H9 (cell line): ENCODE measurements around the gene KPNA1. TPM values are rescaled to one million over a fixed set of nuclear protein-coding genes. Genes with fewer than 3 reads are reported as not detected.

Experiments
- DNase-seq: peaks from one replicate; pipeline ENCODE4 v3.0.0-alpha.2; 2017
- H2AFZ ChIP-seq: one replicate; pipeline ENCODE4 v1.6.1; 2013; ENCODE audit warnings: mild to moderate bottlenecking, low read length, control low read depth, moderate library complexity
- H2AK5ac ChIP-seq: 2 replicates; pipeline ENCODE4 v1.6.1; 2013; ENCODE audit warnings: low read length, control low read depth, mixed read lengths; ENCODE audit not compliant: insufficient read length
- H2BK120ac ChIP-seq: one replicate; pipeline ENCODE4 v1.6.1; 2013; ENCODE audit warnings: low read depth, mild to moderate bottlenecking, low read length, control low read depth, inconsistent platforms; ENCODE audit not compliant: poor library complexity, severe bottlenecking
- H2BK12ac ChIP-seq: 2 replicates; pipeline ENCODE4 v1.6.1; 2013; ENCODE audit warnings: low read length, control low read depth, mixed read lengths, low read depth; ENCODE audit not compliant: insufficient read length
- H2BK15ac ChIP-seq: 2 replicates; pipeline ENCODE4 v1.6.1; 2013; ENCODE audit warnings: low read depth, low read length, control low read depth
- H2BK20ac ChIP-seq: one replicate; pipeline ENCODE4 v1.6.1; 2013; ENCODE audit warnings: low read depth, mild to moderate bottlenecking, low read length, control low read depth, inconsistent platforms; ENCODE audit not compliant: poor library complexity, severe bottlenecking
- H2BK5ac ChIP-seq: 2 replicates; pipeline ENCODE4 v1.6.1; 2013; ENCODE audit warnings: low read length, control low read depth, mixed read lengths; ENCODE audit not compliant: insufficient read length
- H3K14ac ChIP-seq: 2 replicates; pipeline ENCODE4 v1.6.1; 2013; ENCODE audit warnings: low read length, control low read depth; ENCODE audit not compliant: insufficient read depth
- H3K18ac ChIP-seq: 2 replicates; pipeline ENCODE4 v1.6.1; 2013; ENCODE audit warnings: low read depth, mild to moderate bottlenecking, mixed read lengths, low read length, control low read depth; ENCODE audit not compliant: insufficient read length
- H3K23ac ChIP-seq: 2 replicates; pipeline ENCODE4 v1.6.1; 2013; ENCODE audit warnings: low read length, control low read depth, mixed read lengths, low read depth; ENCODE audit not compliant: insufficient read length
- H3K23me2 ChIP-seq: 2 replicates; pipeline ENCODE4 v1.6.1; 2013; ENCODE audit warnings: low read depth, mild to moderate bottlenecking, mixed read lengths, low read length, control low read depth; ENCODE audit not compliant: insufficient read length, poor library complexity, severe bottlenecking
- H3K27ac ChIP-seq: 2 replicates; pipeline ENCODE4 v1.5.1; 2013; ENCODE audit warnings: low read length, control low read depth, mixed read lengths, low read depth; ENCODE audit not compliant: insufficient read length
- H3K27me3 ChIP-seq: 2 replicates; pipeline ENCODE4 v1.6.1; 2013; ENCODE audit warnings: low read length, control low read depth, inconsistent platforms; ENCODE audit not compliant: insufficient read depth
- H3K4ac ChIP-seq: 2 replicates; pipeline ENCODE4 v1.6.1; 2013; ENCODE audit warnings: low read depth, mild to moderate bottlenecking, control low read depth, inconsistent platforms, low read length, moderate library complexity
- H3K4me1 ChIP-seq: 2 replicates; pipeline ENCODE4 v1.6.1; 2013; ENCODE audit warnings: low read length, control low read depth, inconsistent platforms; ENCODE audit not compliant: insufficient read depth
- H3K4me2 ChIP-seq: 2 replicates; pipeline ENCODE4 v1.6.1; 2013; ENCODE audit warnings: low read length, control low read depth, mixed read lengths; ENCODE audit not compliant: insufficient read length, insufficient read depth
- H3K56ac ChIP-seq: 2 replicates; pipeline ENCODE4 v1.6.1; 2013; ENCODE audit warnings: low read depth, mild to moderate bottlenecking, mixed read lengths, low read length, control low read depth; ENCODE audit not compliant: insufficient read length
- H3K79me1 ChIP-seq: 2 replicates; pipeline ENCODE4 v1.6.1; 2013; ENCODE audit warnings: low read depth, mild to moderate bottlenecking, moderate library complexity, low read length, control low read depth, inconsistent platforms; ENCODE audit not compliant: insufficient read depth, poor library complexity, severe bottlenecking
- H3K79me2 ChIP-seq: 2 replicates; pipeline ENCODE4 v1.6.1; 2013; ENCODE audit warnings: low read length, control low read depth, inconsistent platforms; ENCODE audit not compliant: insufficient read depth
- H3K9ac ChIP-seq: 2 replicates; pipeline ENCODE4 v1.6.1; 2013; ENCODE audit warnings: low read length, control low read depth, mixed read lengths; ENCODE audit not compliant: insufficient read length; ENCODE audit errors: extremely low read depth
- H3K9me3 ChIP-seq: one replicate; pipeline ENCODE4 v1.6.1; 2013; ENCODE audit warnings: low read depth, low read length, inconsistent platforms; ENCODE audit not compliant: control insufficient read depth
- H3T11ph ChIP-seq: one replicate; pipeline ENCODE4 v1.6.1; 2013; ENCODE audit warnings: mild to moderate bottlenecking, low read length, control low read depth, inconsistent platforms
- H4K20me1 ChIP-seq: one replicate; pipeline ENCODE4 v1.6.1; 2013; ENCODE audit not compliant: control insufficient read depth, insufficient read length, insufficient read depth
- H4K5ac ChIP-seq: 2 replicates; pipeline ENCODE4 v1.6.1; 2013; ENCODE audit warnings: low read depth, mild to moderate bottlenecking, mixed read lengths, low read length, control low read depth; ENCODE audit not compliant: insufficient read length
- H4K8ac ChIP-seq: replicated peaks from 2 replicates; pipeline ENCODE4 v1.6.1; 2013; ENCODE audit warnings: low read length, control low read depth, mixed read lengths, low read depth; ENCODE audit not compliant: insufficient read length
- H4K91ac ChIP-seq: 2 replicates; pipeline ENCODE4 v1.6.1; 2013; ENCODE audit warnings: low read depth, mild to moderate bottlenecking, moderate library complexity, mixed read lengths, low read length, control low read depth; ENCODE audit not compliant: insufficient read length
- H3K27ac Mint-ChIP-seq, 3 experiments: 2 replicates in 2 of 3; 3 replicates in 1 of 3; pipeline ENCODE4 v1.8.0; 2020 to 2021; ENCODE audit warnings: mixed read lengths in 3 of 3, mild to moderate bottlenecking in 1 of 3, moderate library complexity in 1 of 3
- H3K27me3 Mint-ChIP-seq: 2 replicates; pipeline ENCODE4 v1.8.0; 2021; ENCODE audit warnings: low read depth, mild to moderate bottlenecking, moderate library complexity, mixed read lengths
- H3K36me3 Mint-ChIP-seq, 3 experiments: 2 replicates in 2 of 3; 3 replicates in 1 of 3; pipeline ENCODE4 v1.8.0; 2020 to 2021; ENCODE audit warnings: low read depth in 3 of 3, mixed read lengths in 3 of 3; ENCODE audit not compliant: insufficient read depth in 1 of 3
- H3K4me1 Mint-ChIP-seq, 2 experiments: 2 replicates each; pipeline ENCODE4 v1.8.0; 2020; ENCODE audit warnings: mixed read lengths in 2 of 2
- H3K4me3 Mint-ChIP-seq, 2 experiments: 2 replicates in 1 of 2; 3 replicates in 1 of 2; pipeline ENCODE4 v1.8.0; 2020 to 2021; ENCODE audit warnings: mild to moderate bottlenecking in 2 of 2, mixed read lengths in 2 of 2, moderate library complexity in 1 of 2
- H3K9me3 Mint-ChIP-seq, 2 experiments: 2 replicates in 1 of 2; 3 replicates in 1 of 2; pipeline ENCODE4 v1.8.0; 2020; ENCODE audit warnings: mild to moderate bottlenecking in 2 of 2, mixed read lengths in 2 of 2, moderate library complexity in 1 of 2
- WGBS: extraction: QIAGEN DNeasy Blood & Tissue Kit; methylation state at CpG from one replicate; pipeline ENCODE4 v1.1.7; 2013; ENCODE audit warnings: missing lambda C conversion rate, low lambda C conversion rate, mixed read lengths; ENCODE audit not compliant: insufficient read length; ENCODE audit errors: extremely low coverage; 5-methylcytosine and 5-hydroxymethylcytosine counted together
- total RNA-seq: library from RNA; stranded (reverse); gene quantifications from 2 replicates; pipeline ENCODE4 v1.2.1, GENCODE V29; 2021
- TF ChIP-seq, protein P1 (sequence below): fragments of 200-600 bp; sonication (generic); conservative IDR thresholded peaks from 3 replicates; pipeline ENCODE4 v1.8.0; 2021; ENCODE audit warnings: antibody characterized with exemption, mild to moderate bottlenecking

The KPNA1 gene
- total RNA-seq, 1 experiment from 2014 or later: 71.7 TPM

DNA sequence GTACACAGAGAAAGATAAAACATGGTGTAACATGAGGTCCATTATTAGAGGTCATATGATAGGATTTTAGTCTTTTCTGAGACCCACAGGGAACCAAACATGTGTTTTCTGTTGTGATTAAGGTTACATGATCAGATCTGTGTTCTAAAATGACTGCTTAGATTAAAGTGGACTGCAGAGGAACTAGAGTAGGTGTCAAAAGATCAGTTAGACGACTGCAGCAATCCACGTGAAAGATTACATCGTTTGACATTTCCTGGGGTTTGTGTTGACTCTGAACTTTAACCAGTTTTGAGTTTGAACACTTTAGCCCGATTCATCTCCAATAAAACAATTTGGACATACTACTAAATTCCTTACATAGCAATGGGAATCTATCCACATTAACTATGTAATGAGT, 136.8 kb downstream of the KPNA1 start:
- no peak overlapping the region for H3K9ac ChIP-seq
- H3K9me3 Mint-ChIP-seq: no peaks in the 10 kb centered on the region
- no peak overlapping the region for H4K5ac ChIP-seq
- H3K14ac ChIP-seq: no peak overlapping the region
- no peak overlapping the region for H3T11ph ChIP-seq
- no peaks in the 10 kb centered on the region for H4K20me1 ChIP-seq
- TF ChIP-seq, protein P1, sequence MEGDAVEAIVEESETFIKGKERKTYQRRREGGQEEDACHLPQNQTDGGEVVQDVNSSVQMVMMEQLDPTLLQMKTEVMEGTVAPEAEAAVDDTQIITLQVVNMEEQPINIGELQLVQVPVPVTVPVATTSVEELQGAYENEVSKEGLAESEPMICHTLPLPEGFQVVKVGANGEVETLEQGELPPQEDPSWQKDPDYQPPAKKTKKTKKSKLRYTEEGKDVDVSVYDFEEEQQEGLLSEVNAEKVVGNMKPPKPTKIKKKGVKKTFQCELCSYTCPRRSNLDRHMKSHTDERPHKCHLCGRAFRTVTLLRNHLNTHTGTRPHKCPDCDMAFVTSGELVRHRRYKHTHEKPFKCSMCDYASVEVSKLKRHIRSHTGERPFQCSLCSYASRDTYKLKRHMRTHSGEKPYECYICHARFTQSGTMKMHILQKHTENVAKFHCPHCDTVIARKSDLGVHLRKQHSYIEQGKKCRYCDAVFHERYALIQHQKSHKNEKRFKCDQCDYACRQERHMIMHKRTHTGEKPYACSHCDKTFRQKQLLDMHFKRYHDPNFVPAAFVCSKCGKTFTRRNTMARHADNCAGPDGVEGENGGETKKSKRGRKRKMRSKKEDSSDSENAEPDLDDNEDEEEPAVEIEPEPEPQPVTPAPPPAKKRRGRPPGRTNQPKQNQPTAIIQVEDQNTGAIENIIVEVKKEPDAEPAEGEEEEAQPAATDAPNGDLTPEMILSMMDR: no peak
- H2BK5ac ChIP-seq: no peak overlapping the region
- no peak overlapping the region for H2BK120ac ChIP-seq
- H3K9me3 ChIP-seq: no peaks in the 10 kb centered on the region
- H3K27me3 ChIP-seq: no peaks in the 10 kb centered on the region
- H3K79me1 ChIP-seq: peaks cover 4% of the 10 kb centered on the region
- H4K91ac ChIP-seq: no peak overlapping the region
- H3K18ac ChIP-seq: no peak overlapping the region
- H3K56ac ChIP-seq: no peak overlapping the region
- H3K23ac ChIP-seq: no peak overlapping the region
- H3K27ac ChIP-seq: no peak overlapping the region
- no peak overlapping the region for H3K4me3 Mint-ChIP-seq
- H3K4me2 ChIP-seq: no peak overlapping the region
- no peak overlapping the region for H2BK12ac ChIP-seq
- no peak overlapping the region for H4K8ac ChIP-seq
- no peak for DNase-seq
- H3K27me3 Mint-ChIP-seq: no peaks in the 10 kb centered on the region
- no peak overlapping the region for H3K4ac ChIP-seq
- H3K4me1 Mint-ChIP-seq: peaks cover 6 to 10% of the 10 kb centered on the region in 2 experiments; a peak in 2 of 4 replicates
- WGBS: no CpG with 5 or more reads among the region's 4 CpGs
- H3K79me2 ChIP-seq: peaks cover 10% of the 10 kb centered on the region; the same call in 1 of the 2 replicates
- H3K4me1 ChIP-seq: no peaks in the 10 kb centered on the region
- no peak overlapping the region for H2BK20ac ChIP-seq
- H3K36me3 Mint-ChIP-seq: peaks cover 2 to 9% (median 8%) of the 10 kb centered on the region in 3 experiments; a peak in 5 of 7 replicates
- H3K27ac Mint-ChIP-seq: no peak overlapping the region
- no peak overlapping the region for H2AFZ ChIP-seq
- no peak overlapping the region for H2BK15ac ChIP-seq
- H3K23me2 ChIP-seq: peaks cover 4% of the 10 kb centered on the region
- H2AK5ac ChIP-seq: no peak overlapping the region
